ENCODE results near the gene COL2A1.
"Not testable (repeated sequence)": the region's sequence is repeated elsewhere in the genome, so short reads cannot be mapped to it uniquely, and the experiment has no call there.

COL2A1 gene

GRCh38 chr12:47972895-47973294, 31.4 kb downstream of the COL2A1 start:
- no peak for DNase-seq

- no peak for DNase-seq
These were observed 33.4 kb downstream of the COL2A1 start for GRCh38 chr12:47970843-47971242.

- DNase-seq, result no peak
These were observed 34.4 kb downstream of the COL2A1 start for GRCh38 chr12:47969845-47970244.

- no peak for DNase-seq
These were observed 36.6 kb downstream of the COL2A1 start for GRCh38 chr12:47967461-47968321.

GRCh38 chr12:47965581-47965980, 38.7 kb downstream of the COL2A1 start:
- DNase-seq, result no peak

GRCh38 chr12:47964106-47964728, 40.1 kb downstream of the COL2A1 start:
- peak; percentile 53 for DNase-seq

- peak; percentile 99 for DNase-seq
These were observed 40.8 kb downstream of the COL2A1 start, which contains the start of gene TMEM106C for GRCh38 chr12:47963340-47964040. Gene TMEM106C, plus strand, starts transcription at chr12:47963596. Its CDS starts 641 bp downstream, at chr12:47964237.

- DNase-seq, result no peak
These were observed 42.1 kb downstream of the COL2A1 start for GRCh38 chr12:47962198-47962597.

- DNase-seq, result not testable (repeated sequence)
These were observed 46.6 kb downstream of the COL2A1 start for GRCh38 chr12:47957671-47958070.

- no peak for DNase-seq
These were observed 49.2 kb downstream of the COL2A1 start for GRCh38 chr12:47955059-47955458.

- DNase-seq, result no peak
These were observed 49.7 kb downstream of the COL2A1 start for GRCh38 chr12:47954467-47955045.

- no peak for DNase-seq
These were observed 50.2 kb downstream of the COL2A1 start for GRCh38 chr12:47954058-47954457.

GRCh38 chr12:47950856-47951468, 53.3 kb downstream of the COL2A1 start:
- DNase-seq, result no peak

- DNase-seq, result peak; percentile 81
These were observed 54.6 kb downstream of the COL2A1 start for GRCh38 chr12:47949441-47950341.

- no peak for DNase-seq
These were observed 56.9 kb downstream of the COL2A1 start for GRCh38 chr12:47947341-47947740.

GRCh38 chr12:47946413-47947323, 57.6 kb downstream of the COL2A1 start:
- DNase-seq, result no peak

GRCh38 chr12:47945341-47945728, 58.9 kb downstream of the COL2A1 start:
- DNase-seq, result no peak

GRCh38 chr12:47944685-47945340, 59.5 kb downstream of the COL2A1 start:
- no peak for DNase-seq

GRCh38 chr12:47943623-47944340, 60.5 kb downstream of the COL2A1 start:
- no peak for DNase-seq
